ENCODE results near the gene WWC2.

DNA sequence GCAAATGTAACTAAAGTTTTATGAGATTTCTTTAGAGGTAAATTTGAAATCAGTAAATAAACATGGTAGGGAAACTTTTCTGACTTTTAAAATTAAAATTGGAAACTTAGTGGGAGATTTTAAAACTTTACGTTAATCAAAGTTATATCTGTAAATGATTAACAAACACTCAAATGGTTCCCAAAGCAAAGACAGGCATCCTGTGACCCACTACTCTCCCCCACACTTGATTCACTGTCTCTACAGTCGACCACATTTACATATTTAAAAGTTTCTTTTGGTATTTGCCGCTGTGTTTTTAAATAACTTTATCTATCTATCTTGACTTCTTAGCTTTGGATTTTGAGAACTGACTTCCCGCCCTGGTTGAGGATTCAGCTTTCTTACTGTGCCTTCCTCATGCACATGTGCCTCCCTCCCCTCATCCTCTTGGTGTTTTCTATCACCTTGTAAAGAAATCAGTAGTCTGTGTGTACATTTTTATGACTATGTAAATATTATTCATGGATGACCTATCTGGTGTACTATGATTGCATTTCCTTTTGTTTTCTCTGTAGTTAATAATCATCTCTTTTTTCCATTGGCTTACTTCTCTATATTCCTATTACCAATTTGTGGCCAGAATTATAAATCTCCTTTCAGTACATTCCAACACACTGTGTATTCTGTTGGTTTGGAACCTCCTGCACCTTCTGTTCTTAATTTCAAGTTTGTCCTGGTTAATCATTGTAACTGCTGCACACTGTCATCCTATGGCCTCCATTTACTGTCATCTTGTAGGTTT lies 72.6 kb downstream of the WWC2 start:
- TF ChIP-seq CTCF (IDR thresholded peaks at IDR 0.05) (no peak), POLR2AphosphoS5 (IDR thresholded peaks at IDR 0.05) (no peak)
